Measurements from ENCODE around the gene VAV1. TPM values are rescaled to one million over a fixed set of nuclear protein-coding genes. Genes with fewer than 3 reads are reported as not detected.
"Not testable (repeated sequence)": the region's sequence is repeated elsewhere in the genome, so short reads cannot be mapped to it uniquely, and the experiment has no call there.

Gene VAV1
- total RNA-seq, 1 experiment from 2014 or later, result 5.3 TPM

DNA sequence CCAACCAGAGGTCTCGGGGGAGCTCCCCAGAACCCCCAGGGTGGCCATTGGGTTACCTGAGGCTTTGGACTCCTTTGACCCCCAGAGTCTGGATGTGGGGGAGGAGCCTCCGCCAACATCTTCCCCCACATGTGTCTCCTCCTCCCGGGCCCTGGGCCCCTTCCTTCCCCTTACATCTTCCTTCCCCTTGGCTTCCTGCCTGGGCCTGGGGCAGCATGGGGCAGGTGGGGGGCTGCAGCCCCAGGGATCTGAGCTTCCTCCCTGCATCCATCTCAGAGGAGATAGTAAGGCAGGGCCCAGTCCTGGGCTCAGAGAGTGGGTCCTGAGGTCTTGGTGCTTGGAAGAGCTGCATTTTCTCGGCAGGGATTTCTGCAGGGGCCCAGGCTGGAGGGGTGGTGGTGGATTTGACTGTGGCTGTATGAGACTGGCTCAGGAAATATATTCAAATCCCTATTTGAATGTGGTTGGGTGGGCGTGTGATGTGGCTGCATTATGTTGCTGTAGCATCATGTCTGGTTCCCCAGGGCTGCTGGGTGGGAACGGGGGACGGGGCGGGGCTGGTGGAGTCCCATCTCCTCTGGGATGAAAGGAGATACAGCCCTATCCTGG, 919 bp downstream of the VAV1 start:
- DNase-seq (ENCODE audit: low read depth), result no peak
- in situ Hi-C loops (cut with HindIII; ENCODE audit: low pct_unique_long_range_greater_than_20kb, low sequenced_read_pairs), result no loop called here

GRCh38 chr19:6774821-6775707, 2.6 kb downstream of the VAV1 start:
- no peak for DNase-seq (ENCODE audit: low read depth)
- in situ Hi-C loops (cut with HindIII; ENCODE audit: low pct_unique_long_range_greater_than_20kb, low sequenced_read_pairs), result no loop called here

DNA sequence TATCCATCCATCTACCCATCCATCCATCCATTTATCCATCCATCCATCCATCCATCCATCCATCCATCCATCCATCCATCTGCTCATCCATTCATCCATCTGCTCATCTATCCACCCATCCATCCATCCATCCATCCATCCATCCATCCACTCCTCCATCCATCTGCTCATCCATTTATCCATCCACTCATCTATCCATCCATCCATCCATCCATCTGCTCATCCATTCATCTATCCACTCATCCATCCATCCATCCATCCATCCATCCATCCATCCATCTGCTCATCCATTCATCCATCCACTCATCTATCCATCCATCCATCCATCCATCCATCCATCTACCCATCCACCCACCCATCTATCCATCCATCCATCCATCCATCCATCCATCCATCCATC, 3.5 kb downstream of the VAV1 start:
- DNase-seq (ENCODE audit: low read depth); in situ Hi-C loops (cut with HindIII; ENCODE audit: low pct_unique_long_range_greater_than_20kb, low sequenced_read_pairs): not testable (repeated sequence)

- in situ Hi-C loops (cut with HindIII; ENCODE audit: low pct_unique_long_range_greater_than_20kb, low sequenced_read_pairs), result no loop called here
- no peak for DNase-seq (ENCODE audit: low read depth)
These were observed 4.5 kb downstream of the VAV1 start for GRCh38 chr19:6776999-6777398.

GRCh38 chr19:6777434-6777833, 4.9 kb downstream of the VAV1 start:
- DNase-seq (ENCODE audit: low read depth), result no peak
- in situ Hi-C loops (cut with HindIII; ENCODE audit: low pct_unique_long_range_greater_than_20kb, low sequenced_read_pairs), result no loop called here

DNA sequence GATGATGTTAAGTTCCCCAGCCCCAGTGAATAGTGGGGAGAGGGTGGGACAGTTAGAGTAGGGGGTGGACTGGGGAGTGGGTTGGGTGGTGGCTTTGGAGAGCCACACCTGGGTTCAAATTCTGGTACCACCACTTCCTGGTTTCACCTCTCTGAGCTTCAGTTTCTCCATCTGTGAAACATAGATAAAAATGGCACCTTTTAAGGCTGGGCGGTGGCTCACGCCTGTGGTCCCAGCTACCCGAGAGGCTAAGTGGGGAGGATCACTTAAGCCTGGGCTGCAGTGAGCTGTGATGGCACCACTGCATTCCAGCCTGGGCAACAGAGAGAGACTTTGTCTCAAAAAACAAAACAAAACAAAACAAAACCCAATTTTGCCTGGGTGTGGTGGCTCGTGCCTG, 5.9 kb downstream of the VAV1 start:
- no peak for DNase-seq (ENCODE audit: low read depth)
- in situ Hi-C loops (cut with HindIII; ENCODE audit: low pct_unique_long_range_greater_than_20kb, low sequenced_read_pairs), result no loop called here

- DNase-seq (ENCODE audit: low read depth), result no peak
- in situ Hi-C loops (cut with HindIII; ENCODE audit: low pct_unique_long_range_greater_than_20kb, low sequenced_read_pairs), result no loop called here
These were observed 6.7 kb downstream of the VAV1 start for GRCh38 chr19:6779206-6779605.

- in situ Hi-C loops (cut with HindIII; ENCODE audit: low pct_unique_long_range_greater_than_20kb, low sequenced_read_pairs), result no loop called here
- no peak for DNase-seq (ENCODE audit: low read depth)
These were observed 14.9 kb downstream of the VAV1 start for GRCh38 chr19:6787393-6787792.

DNA sequence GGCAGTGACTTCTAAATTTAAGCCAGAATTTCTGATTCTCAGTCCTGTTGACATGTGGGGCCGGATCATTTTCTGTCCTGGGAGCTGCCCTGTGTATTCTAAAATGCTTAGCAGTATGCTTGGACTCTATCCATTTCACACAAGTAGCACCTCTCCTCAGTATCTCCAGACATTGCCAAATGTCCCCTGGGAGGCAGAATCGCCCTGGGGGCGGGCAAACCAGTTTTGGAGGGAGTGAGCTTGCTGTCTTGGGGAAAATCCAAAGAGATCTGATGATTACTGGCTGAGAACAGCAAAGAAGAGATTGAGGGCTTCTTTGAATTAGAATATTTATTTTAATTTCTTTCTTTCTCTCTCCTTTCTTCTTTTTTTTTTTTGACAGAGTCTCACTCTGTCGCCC, 16.4 kb downstream of the VAV1 start:
- no peak for DNase-seq (ENCODE audit: low read depth)
- in situ Hi-C loops (cut with HindIII; ENCODE audit: low pct_unique_long_range_greater_than_20kb, low sequenced_read_pairs), result no loop called here

DNA sequence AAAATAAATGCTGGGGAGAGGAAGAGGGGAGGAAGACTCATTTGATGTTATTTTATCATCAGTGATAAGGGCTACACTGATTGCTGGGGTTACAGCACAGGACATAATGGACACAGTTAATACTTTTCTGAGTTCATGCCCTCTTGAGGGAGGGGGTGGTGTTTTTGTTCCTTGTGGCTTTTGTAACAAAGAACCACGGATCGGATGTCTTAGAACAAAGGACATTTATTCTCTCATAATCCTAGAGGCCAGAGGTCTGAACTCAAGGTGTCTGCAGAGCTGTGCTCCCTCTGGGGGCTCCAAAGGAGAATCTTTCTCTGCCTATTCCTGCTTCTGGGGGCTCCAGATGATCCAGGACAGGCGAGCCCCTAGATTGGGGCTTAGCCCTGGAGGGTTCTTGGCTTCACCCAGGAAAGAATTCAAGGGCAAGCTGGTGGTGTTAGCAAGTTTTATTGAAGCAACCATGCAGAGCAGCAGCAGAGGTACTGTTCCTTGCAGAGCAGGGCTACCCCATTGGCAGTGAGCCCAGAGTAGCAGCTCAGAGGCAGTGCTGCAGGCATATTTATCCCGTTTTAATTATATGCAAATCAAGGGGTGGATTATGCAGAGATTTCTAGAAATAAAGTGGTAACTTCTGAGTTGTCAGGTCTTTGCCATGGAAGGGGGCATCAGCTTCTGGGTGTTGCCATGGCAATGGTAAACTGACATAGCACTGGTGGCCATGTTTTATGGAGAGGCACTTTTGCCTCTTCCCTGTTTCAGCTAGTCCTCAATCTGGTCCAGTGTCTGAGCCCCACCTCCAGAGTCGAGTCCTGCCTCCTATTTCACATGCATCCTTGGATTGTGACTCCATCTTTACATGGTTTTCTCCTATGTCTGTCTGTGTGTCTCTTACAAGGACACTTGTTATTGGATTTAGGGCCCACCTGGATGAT, 18.0 kb downstream of the VAV1 start:
- no peak for DNase-seq (ENCODE audit: low read depth)
- in situ Hi-C loops (cut with HindIII; ENCODE audit: low pct_unique_long_range_greater_than_20kb, low sequenced_read_pairs), result no loop called here

GRCh38 chr19:6791237-6791636, 18.7 kb downstream of the VAV1 start:
- no peak for DNase-seq (ENCODE audit: low read depth)
- in situ Hi-C loops (cut with HindIII; ENCODE audit: low pct_unique_long_range_greater_than_20kb, low sequenced_read_pairs), result no loop called here

DNA sequence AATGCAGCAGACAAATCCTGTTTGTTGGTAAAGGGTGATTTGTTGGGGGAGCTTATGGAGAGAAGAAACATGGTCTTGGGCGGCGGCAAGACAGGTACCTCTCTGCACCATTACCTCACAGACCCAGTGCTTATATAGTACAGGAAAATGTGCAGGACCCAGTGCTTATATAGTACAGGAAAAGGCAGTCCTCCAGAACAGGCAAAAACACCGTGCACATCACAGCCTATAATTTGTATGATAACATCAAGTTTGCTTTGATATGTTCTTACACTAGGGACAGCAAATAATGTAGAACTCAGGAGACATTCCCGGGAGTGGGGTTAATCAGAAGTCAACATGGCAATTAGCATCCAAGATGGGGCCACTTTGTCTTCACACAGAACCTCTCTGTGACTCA, 20.9 kb downstream of the VAV1 start:
- no peak for DNase-seq (ENCODE audit: low read depth)
- in situ Hi-C loops (cut with HindIII; ENCODE audit: low pct_unique_long_range_greater_than_20kb, low sequenced_read_pairs), result no loop called here

GRCh38 chr19:6793973-6794372, 21.5 kb downstream of the VAV1 start:
- in situ Hi-C loops (cut with HindIII; ENCODE audit: low pct_unique_long_range_greater_than_20kb, low sequenced_read_pairs), result no loop called here

GRCh38 chr19:6794686-6795431, 22.4 kb downstream of the VAV1 start:
- in situ Hi-C loops (cut with HindIII; ENCODE audit: low pct_unique_long_range_greater_than_20kb, low sequenced_read_pairs), result no loop called here
- DNase-seq (ENCODE audit: low read depth), result no peak

More at GRCh38 chr19:6793973-6794372, 21.5 kb downstream of the VAV1 start:
- no peak for DNase-seq (ENCODE audit: low read depth)

- in situ Hi-C loops (cut with HindIII; ENCODE audit: low pct_unique_long_range_greater_than_20kb, low sequenced_read_pairs), result no loop called here
- DNase-seq (ENCODE audit: low read depth), result no peak
These were observed 23.8 kb downstream of the VAV1 start for GRCh38 chr19:6796278-6796677.

- no peak for DNase-seq (ENCODE audit: low read depth)
- in situ Hi-C loops (cut with HindIII; ENCODE audit: low pct_unique_long_range_greater_than_20kb, low sequenced_read_pairs), result no loop called here
These were observed 25.1 kb downstream of the VAV1 start for GRCh38 chr19:6797646-6798045.

- in situ Hi-C loops (cut with HindIII; ENCODE audit: low pct_unique_long_range_greater_than_20kb, low sequenced_read_pairs); DNase-seq (ENCODE audit: low read depth): not testable (repeated sequence)
These were observed 27.8 kb downstream of the VAV1 start for GRCh38 chr19:6800160-6800790.

All from Caki2 (cell line).